ENCODE results near the gene GHR.

Gene GHR

GRCh38 chr5:42745856-42746255, 322.6 kb downstream of the GHR start:
- in situ Hi-C loops (cut with MboI; ENCODE audit: low pct_unique_long_range_greater_than_20kb, low sequenced_read_pairs, unreplicated experiment) = no loop called here
- no peak for TF ChIP-seq CTCF (IDR thresholded peaks at IDR 0.05; ENCODE audit: extremely low read depth, insufficient read depth, missing control alignments)
- no peak for DNase-seq (ENCODE audit: low spot score)

- in situ Hi-C loops (cut with MboI; ENCODE audit: low pct_unique_long_range_greater_than_20kb, low sequenced_read_pairs, unreplicated experiment) = no loop called here
- TF ChIP-seq CTCF (IDR thresholded peaks at IDR 0.05; ENCODE audit: extremely low read depth, insufficient read depth, missing control alignments) = no peak
- no peak for DNase-seq (ENCODE audit: low spot score)
These were observed 325.8 kb downstream of the GHR start for GRCh38 chr5:42749020-42749419.

GRCh38 chr5:42750507-42750906, 327.3 kb downstream of the GHR start:
- no peak for TF ChIP-seq CTCF (IDR thresholded peaks at IDR 0.05; ENCODE audit: extremely low read depth, insufficient read depth, missing control alignments)
- DNase-seq (ENCODE audit: low spot score) = no peak
- in situ Hi-C loops (cut with MboI; ENCODE audit: low pct_unique_long_range_greater_than_20kb, low sequenced_read_pairs, unreplicated experiment) = loop anchor here (25.0 kb wide), 1 partner anchor 888 kb away; the partner anchor contains the start of gene OXCT1

- no peak for DNase-seq (ENCODE audit: low spot score)
- in situ Hi-C loops (cut with MboI; ENCODE audit: low pct_unique_long_range_greater_than_20kb, low sequenced_read_pairs, unreplicated experiment) = loop anchor here (25.0 kb wide), 1 partner anchor 889 kb away; the partner anchor contains the start of gene OXCT1
- no peak for TF ChIP-seq CTCF (IDR thresholded peaks at IDR 0.05; ENCODE audit: extremely low read depth, insufficient read depth, missing control alignments)
These were observed 327.8 kb downstream of the GHR start for GRCh38 chr5:42751044-42751443.

GRCh38 chr5:42753099-42753498, 329.9 kb downstream of the GHR start:
- no peak for DNase-seq (ENCODE audit: low spot score)
- in situ Hi-C loops (cut with MboI; ENCODE audit: low pct_unique_long_range_greater_than_20kb, low sequenced_read_pairs, unreplicated experiment) = loop anchor here (25.0 kb wide), 1 partner anchor 891 kb away; the partner anchor contains the start of gene OXCT1
- TF ChIP-seq CTCF (IDR thresholded peaks at IDR 0.05; ENCODE audit: extremely low read depth, insufficient read depth, missing control alignments) = no peak

GRCh38 chr5:42756606-42757601, 333.7 kb downstream of the GHR start, which contains the start of gene CCDC152:
TSS of gene CCDC152 (plus strand) at chr5:42756818. CDS start at chr5:42759122, 2,304 bp downstream.
- no peak for DNase-seq (ENCODE audit: low spot score)
- TF ChIP-seq CTCF (IDR thresholded peaks at IDR 0.05; ENCODE audit: extremely low read depth, insufficient read depth, missing control alignments) = no peak
- in situ Hi-C loops (cut with MboI; ENCODE audit: low pct_unique_long_range_greater_than_20kb, low sequenced_read_pairs, unreplicated experiment) = loop anchor here (25.0 kb wide), 1 partner anchor 895 kb away; the partner anchor contains the start of gene OXCT1

All from GM13977 (cell line).